HG03575 (cell line): ENCODE measurements around the gene KITLG.
"Not testable (repeated sequence)": the region's sequence is repeated elsewhere in the genome, so short reads cannot be mapped to it uniquely, and the experiment has no call there.

Source experiments
- ATAC-seq: cut with Tn5 transposase; IDR thresholded peaks from one replicate; pipeline ENCODE4 v1.9.1; 2021; ENCODE audit not compliant: unreplicated experiment, insufficient number of reproducible peaks, low FRiP score; ENCODE audit errors: extremely low read depth

The KITLG gene

GRCh38 chr12:88507270-88507669 is 73.0 kb downstream of the KITLG start:
- no peak for ATAC-seq

- ATAC-seq = no peak
Observed at GRCh38 chr12:88505696-88506095, 74.6 kb downstream of the KITLG start.

GRCh38 chr12:88503281-88503703 is 77.0 kb downstream of the KITLG start:
- ATAC-seq = no peak

GRCh38 chr12:88501972-88502938 is 78.0 kb downstream of the KITLG start:
- ATAC-seq = no peak

GRCh38 chr12:88496891-88497371 is 83.3 kb downstream of the KITLG start:
- ATAC-seq = no peak

- ATAC-seq = no peak
Observed at GRCh38 chr12:88496429-88496828, 83.8 kb downstream of the KITLG start.

GRCh38 chr12:88495031-88495430 is 85.2 kb downstream of the KITLG start:
- no peak for ATAC-seq

- no peak for ATAC-seq
Observed at GRCh38 chr12:88494520-88494919, 85.8 kb downstream of the KITLG start.

GRCh38 chr12:88493636-88494035 is 86.6 kb downstream of the KITLG start:
- ATAC-seq = no peak

- no peak for ATAC-seq
Observed at GRCh38 chr12:88490425-88490824, 89.8 kb downstream of the KITLG start.

GRCh38 chr12:88472775-88473174 is 107.5 kb downstream of the KITLG start:
- ATAC-seq = no peak

- ATAC-seq = no peak
Observed at GRCh38 chr12:88472248-88472647, 108.0 kb downstream of the KITLG start.

- ATAC-seq = no peak
Observed at GRCh38 chr12:88471331-88472045, 108.8 kb downstream of the KITLG start.

GRCh38 chr12:88469154-88469553 is 111.1 kb downstream of the KITLG start:
- ATAC-seq = no peak

- ATAC-seq = no peak
Observed at GRCh38 chr12:88468581-88468980, 111.7 kb downstream of the KITLG start.

- not testable (repeated sequence) for ATAC-seq
Observed at GRCh38 chr12:88466708-88467107, 113.6 kb downstream of the KITLG start.

GRCh38 chr12:88458327-88458726 is 121.9 kb downstream of the KITLG start:
- ATAC-seq = no peak

GRCh38 chr12:88453323-88453722 is 126.9 kb downstream of the KITLG start:
- no peak for ATAC-seq

GRCh38 chr12:88451205-88451604 is 129.1 kb downstream of the KITLG start:
- ATAC-seq = no peak

- ATAC-seq = no peak
Observed at GRCh38 chr12:88450136-88450535, 130.1 kb downstream of the KITLG start.
